ENCODE measurements around the gene RAMACL. TPM values are rescaled to one million over a fixed set of nuclear protein-coding genes. Genes with fewer than 3 reads are reported as not detected.

RAMACL gene
- total RNA-seq, 1 donor from 2014 or later: 9.5 TPM

GRCh38 chr6:166616261-166617238, 30.1 kb upstream of the RAMACL start:
- Mint-ChIP-seq H3K4me3 (ENCODE audit: unreplicated experiment) (no peak overlapping the region), H3K27me3 (ENCODE audit: unreplicated experiment) (peaks cover 6% of the 10 kb centered on the region), H3K4me1 (ENCODE audit: low read depth, unreplicated experiment) (peaks cover 44% of the 10 kb centered on the region), H3K9me3 (ENCODE audit: unreplicated experiment) (peaks cover 4% of the 10 kb centered on the region), H3K36me3 (ENCODE audit: unreplicated experiment) (peaks cover 13% of the 10 kb centered on the region), H3K27ac (ENCODE audit: unreplicated experiment) (no peak overlapping the region)
- DNase-seq: no peak
- TF ChIP-seq CTCF (IDR thresholded peaks at IDR 0.05; ENCODE audit: partially characterized antibody, unreplicated experiment): no peak

GRCh38 chr6:166615059-166615770, 28.7 kb upstream of the RAMACL start:
- Mint-ChIP-seq H3K9me3 (ENCODE audit: unreplicated experiment) (peaks cover 4% of the 10 kb centered on the region), H3K27ac (ENCODE audit: unreplicated experiment) (peak overlapping the region; percentile 86), H3K36me3 (ENCODE audit: unreplicated experiment) (peaks cover 13% of the 10 kb centered on the region), H3K4me1 (ENCODE audit: low read depth, unreplicated experiment) (peaks cover 51% of the 10 kb centered on the region), H3K4me3 (ENCODE audit: unreplicated experiment) (peak overlapping the region; percentile 59), H3K27me3 (ENCODE audit: unreplicated experiment) (peaks cover 6% of the 10 kb centered on the region)
- no peak for DNase-seq
- TF ChIP-seq CTCF (IDR thresholded peaks at IDR 0.05; ENCODE audit: partially characterized antibody, unreplicated experiment): no peak

GRCh38 chr6:166614589-166614988, 28.1 kb upstream of the RAMACL start:
- Mint-ChIP-seq H3K4me1 (ENCODE audit: low read depth, unreplicated experiment) (peaks cover 52% of the 10 kb centered on the region), H3K4me3 (ENCODE audit: unreplicated experiment) (peak overlapping the region; percentile 51), H3K27ac (ENCODE audit: unreplicated experiment) (no peak overlapping the region), H3K27me3 (ENCODE audit: unreplicated experiment) (peaks cover 6% of the 10 kb centered on the region), H3K9me3 (ENCODE audit: unreplicated experiment) (peaks cover 4% of the 10 kb centered on the region), H3K36me3 (ENCODE audit: unreplicated experiment) (peaks cover 13% of the 10 kb centered on the region)
- TF ChIP-seq CTCF (IDR thresholded peaks at IDR 0.05; ENCODE audit: partially characterized antibody, unreplicated experiment): no peak
- DNase-seq: no peak

GRCh38 chr6:166614171-166614583, 27.7 kb upstream of the RAMACL start:
- H3K36me3 Mint-ChIP-seq (ENCODE audit: unreplicated experiment): peaks cover 13% of the 10 kb centered on the region
- peak overlapping the region; percentile 5 for H3K27ac Mint-ChIP-seq (ENCODE audit: unreplicated experiment)
- peaks cover 6% of the 10 kb centered on the region for H3K27me3 Mint-ChIP-seq (ENCODE audit: unreplicated experiment)
- H3K9me3 Mint-ChIP-seq (ENCODE audit: unreplicated experiment): peaks cover 4% of the 10 kb centered on the region
- DNase-seq: no peak
- H3K4me3 Mint-ChIP-seq (ENCODE audit: unreplicated experiment): no peak overlapping the region
- peaks cover 51% of the 10 kb centered on the region for H3K4me1 Mint-ChIP-seq (ENCODE audit: low read depth, unreplicated experiment)
- TF ChIP-seq CTCF (IDR thresholded peaks at IDR 0.05; ENCODE audit: partially characterized antibody, unreplicated experiment): no peak
